Colonic mucosa (tissue), 4 donors: Measurements from ENCODE around the gene TGFBR3. TPM values are rescaled to one million over a fixed set of nuclear protein-coding genes. Genes with fewer than 3 reads are reported as not detected.

ENCODE experiments used
- DNase-seq: peaks from one replicate; pipeline ENCODE4 v3.0.0-alpha.2; 2020
- H3K27ac ChIP-seq: fragments of 200-600 bp; one replicate; pipeline ENCODE4 v1.8.0; 2021
- H3K27me3 ChIP-seq: fragments of 200-600 bp; one replicate; pipeline ENCODE4 v1.8.0; 2021
- H3K36me3 ChIP-seq: fragments of 200-600 bp; one replicate; pipeline ENCODE4 v1.8.0; 2021
- H3K4me1 ChIP-seq: fragments of 200-600 bp; one replicate; pipeline ENCODE4 v1.8.0; 2021; ENCODE audit warnings: mild to moderate bottlenecking
- H3K4me3 ChIP-seq: fragments of 200-600 bp; one replicate; pipeline ENCODE4 v1.8.0; 2021
- H3K9ac ChIP-seq, 2 donors: one replicate each; pipeline ENCODE4 v1.7.0; 2013; ENCODE audit warnings: control low read depth in 2 of 2, low read depth in 2 of 2, low read length in 2 of 2
- H3K9me3 ChIP-seq: fragments of 200-600 bp; one replicate; pipeline ENCODE4 v1.8.0; 2021
- CTCF ChIP-seq: fragments of 200-600 bp; IDR thresholded peaks from one replicate; pipeline ENCODE4 v1.8.0; 2022; ENCODE audit warnings: antibody characterized with exemption, mild to moderate bottlenecking
- intact Hi-C: fragments of 100-400 bp; cut with DNase I; formaldehyde crosslinking; loops from one replicate; pipeline ENCODE4 v1.14.1; 2022
- total RNA-seq, 2 donors: library from RNA; stranded (reverse); fragmentation: NEBNext Ultra II Directional in 1 of 2; extraction: Animal tissue kit (Norgen Biotek cat#: 25700) in 1 of 2; gene quantifications; one replicate each; pipeline ENCODE4 v1.2.1, GENCODE V29; 2021
- donor health status: healthy.
- donor health status: DM: no; HTN: no; CAD: no.
- donor health status: DM: no; HTN: no; CAD: no.

The TGFBR3 gene
- total RNA-seq, 2 donors from 2014 or later: 8.4 to 16.0 TPM

- DNase-seq: no peak
- Histone ChIP-seq H3K36me3 (no peaks in the 10 kb centered on the region), H3K4me1 (no peaks in the 10 kb centered on the region), H3K27ac (no peak overlapping the region), H3K4me3 (no peak overlapping the region), H3K9ac (no peak overlapping the region), H3K9me3 (no peaks in the 10 kb centered on the region), H3K27me3 (no peaks in the 10 kb centered on the region)
- intact Hi-C loops: no loop called here
- no peak for TF ChIP-seq CTCF
These were observed 15.3 kb upstream of the TGFBR3 start for GRCh38 chr1:91901231-91901630.

- Histone ChIP-seq H3K27me3 (no peaks in the 10 kb centered on the region), H3K9ac (no peak overlapping the region), H3K36me3 (no peaks in the 10 kb centered on the region), H3K4me3 (no peak overlapping the region), H3K9me3 (no peaks in the 10 kb centered on the region), H3K4me1 (no peaks in the 10 kb centered on the region), H3K27ac (no peak overlapping the region)
- intact Hi-C loops: no loop called here
- no peak for TF ChIP-seq CTCF
- no peak for DNase-seq
These were observed 14.6 kb upstream of the TGFBR3 start for GRCh38 chr1:91900562-91900961.

- H3K4me1 ChIP-seq: no peaks in the 10 kb centered on the region
- intact Hi-C loops: no loop called here
- no peak overlapping the region for H3K27ac ChIP-seq
- no peaks in the 10 kb centered on the region for H3K36me3 ChIP-seq
- DNase-seq: no peak
- H3K27me3 ChIP-seq: no peaks in the 10 kb centered on the region
- no peak for TF ChIP-seq CTCF
- no peak overlapping the region for H3K4me3 ChIP-seq
- H3K9me3 ChIP-seq: no peaks in the 10 kb centered on the region
- no peak overlapping the region for H3K9ac ChIP-seq
These were observed 11.1 kb upstream of the TGFBR3 start for GRCh38 chr1:91897016-91897415.

GRCh38 chr1:91895832-91896556, 10.0 kb upstream of the TGFBR3 start:
- no peaks in the 10 kb centered on the region for H3K27me3 ChIP-seq
- intact Hi-C loops: no loop called here
- H3K9ac ChIP-seq: no peak overlapping the region
- H3K9me3 ChIP-seq: no peaks in the 10 kb centered on the region
- no peaks in the 10 kb centered on the region for H3K4me1 ChIP-seq
- H3K27ac ChIP-seq: no peak overlapping the region
- no peak for DNase-seq
- no peak for TF ChIP-seq CTCF
- no peaks in the 10 kb centered on the region for H3K36me3 ChIP-seq
- H3K4me3 ChIP-seq: no peak overlapping the region

- Histone ChIP-seq H3K27ac (no peak overlapping the region), H3K9ac (no peak overlapping the region), H3K27me3 (no peaks in the 10 kb centered on the region), H3K4me3 (no peak overlapping the region), H3K36me3 (no peaks in the 10 kb centered on the region), H3K9me3 (no peaks in the 10 kb centered on the region), H3K4me1 (no peaks in the 10 kb centered on the region)
- no peak for DNase-seq
- TF ChIP-seq CTCF: no peak
- intact Hi-C loops: no loop called here
These were observed 8.2 kb upstream of the TGFBR3 start for GRCh38 chr1:91894036-91894761.
